Keratinocyte (primary cell): ENCODE results near the gene DYNLT1. TPM values are rescaled to one million over a fixed set of nuclear protein-coding genes. Genes with fewer than 3 reads are reported as not detected.

ENCODE experiments used
- DNase-seq: peaks from one replicate; pipeline ENCODE4 v3.0.0-alpha.2; 2011; ENCODE audit warnings: low read depth, missing footprints, low spot score
- FAIRE-seq: peaks from 2 replicates; lab custom pipeline; 2011; peaks lifted over from hg19 to GRCh38; lab: Jason Lieb, UNC
- H2AFZ ChIP-seq: 2 replicates; pipeline ENCODE4 v1.6.0; 2012; ENCODE audit warnings: low read length, control low read depth, inconsistent platforms; ENCODE audit not compliant: control insufficient read depth
- H3K27ac ChIP-seq: 2 replicates; pipeline ENCODE4 v1.5.1; 2011; ENCODE audit warnings: low read length; ENCODE audit not compliant: control insufficient read depth, insufficient read depth
- H3K27me3 ChIP-seq: 3 replicates; pipeline ENCODE4 v1.6.0; 2011; ENCODE audit warnings: low read length; ENCODE audit not compliant: control insufficient read depth, insufficient read depth; ENCODE audit errors: extremely low read depth
- H3K36me3 ChIP-seq, 2 experiments: 2 replicates in 1 of 2; 3 replicates in 1 of 2; pipeline ENCODE4 v1.5.1; 2011; ENCODE audit warnings: low read length in 2 of 2, mild to moderate bottlenecking in 1 of 2; ENCODE audit not compliant: control insufficient read depth in 2 of 2, insufficient read depth in 2 of 2; ENCODE audit errors: extremely low read depth in 1 of 2
- H3K4me1 ChIP-seq: 3 replicates; pipeline ENCODE4 v1.5.1; 2011; ENCODE audit warnings: low read length; ENCODE audit not compliant: control insufficient read depth, insufficient read depth; ENCODE audit errors: extremely low read depth
- H3K4me2 ChIP-seq: 3 replicates; pipeline ENCODE4 v1.6.0; 2011; ENCODE audit warnings: low read depth, low read length; ENCODE audit not compliant: control insufficient read depth, insufficient read depth; ENCODE audit errors: extremely low read depth
- H3K4me3 ChIP-seq, 3 experiments: fragments of 200-600 bp in 1 of 3; sonication (generic) in 1 of 3; 2 replicates in 2 of 3; 3 replicates in 1 of 3; pipeline ENCODE4 v1.5.1; 2011 to 2016; ENCODE audit warnings: low read length in 3 of 3, mild to moderate bottlenecking in 3 of 3, control low read depth in 2 of 3, inconsistent platforms in 1 of 3, low read depth in 1 of 3, mixed read lengths in 1 of 3, mixed run types in 1 of 3, moderate library complexity in 1 of 3; ENCODE audit not compliant: control insufficient read depth in 2 of 3, insufficient read depth in 2 of 3; ENCODE audit errors: extremely low read depth in 1 of 3
- H3K79me2 ChIP-seq: 2 replicates; pipeline ENCODE4 v1.6.0; 2012; ENCODE audit warnings: low read length; ENCODE audit not compliant: control insufficient read depth, insufficient read depth
- H3K9ac ChIP-seq: 3 replicates; pipeline ENCODE4 v1.6.0; 2011; ENCODE audit warnings: low read length; ENCODE audit not compliant: control insufficient read depth, insufficient read depth; ENCODE audit errors: extremely low read depth
- H3K9me1 ChIP-seq: 3 replicates; pipeline ENCODE4 v1.6.0; 2011; ENCODE audit warnings: low read length; ENCODE audit not compliant: control insufficient read depth, insufficient read depth; ENCODE audit errors: extremely low read depth
- H3K9me3 ChIP-seq: 2 replicates; pipeline ENCODE4 v1.5.1; 2012; ENCODE audit warnings: low read depth, low read length; ENCODE audit not compliant: control insufficient read depth
- H4K20me1 ChIP-seq: 3 replicates; pipeline ENCODE4 v1.6.0; 2011; ENCODE audit warnings: low read length; ENCODE audit not compliant: control insufficient read depth, insufficient read depth; ENCODE audit errors: extremely low read depth
- CTCF ChIP-seq, 3 experiments: IDR thresholded peaks in 1 of 3; conservative IDR thresholded peaks in 1 of 3; optimal IDR thresholded peaks in 1 of 3; 2 replicates in 2 of 3; 3 replicates in 1 of 3; pipeline versions ENCODE3 to v1.5.1; 2011; ENCODE audit warnings: low read length in 3 of 3, mild to moderate bottlenecking in 3 of 3, moderate library complexity in 2 of 3, control low read depth in 1 of 3, inconsistent platforms in 1 of 3; ENCODE audit not compliant: insufficient read depth in 2 of 3; ENCODE audit errors: extremely low read depth in 1 of 3
- EZH2 ChIP-seq: IDR thresholded peaks from one replicate; pipeline ENCODE4 v1.6.1; 2012; ENCODE audit warnings: inconsistent platforms, mild to moderate bottlenecking, low read length, moderate library complexity
- dilution Hi-C: fragments of 300-500 bp; cut with MboI; formaldehyde crosslinking; loops from one replicate; pipeline ENCODE4 v1.7.0; 2020; ENCODE audit warnings: low sequenced_read_pairs; ENCODE audit not compliant: extremely low pct_ligation_motif_present
- polyA plus RNA-seq, 5 experiments: library from polyadenylated mRNA; depleted of rRNA in 3 of 5; stranded (reverse) in 3 of 5; stranded (forward) in 1 of 5; unstranded in 1 of 5; fragments of >200 nt; gene quantifications; 1 replicate in 1 of 5; 2 replicates in 3 of 5; 3 replicates in 1 of 5; pipeline versions ENCODE4 v1.2.1 to v1.2.3, GENCODE V29; 2011 to 2012; ENCODE audit warnings: missing spikeins in 2 of 5, low read depth in 1 of 5, low replicate concordance in 1 of 5

The DYNLT1 gene
- polyA plus RNA-seq, 1 donor (not counting 4 experiments of a cell fraction or from before 2014, with no cell fraction given): 354 TPM

- Histone ChIP-seq H3K9ac (peak within 1 kb of the TSS; percentile 67), H2AFZ (peak within 1 kb of the TSS; percentile 44), H4K20me1 (no peaks in the 10 kb centered on the region), H3K9me1 (no peaks in the 10 kb centered on the region), H3K4me3 (peak within 1 kb of the TSS in 2 of 3 experiments; percentile 5 to 31), H3K9me3 (no peaks in the 10 kb centered on the region), H3K4me1 (peaks cover 35% of the 10 kb centered on the region), H3K27me3 (no peaks in the 10 kb centered on the region), H3K79me2 (no peaks in the 10 kb centered on the region), H3K36me3 (no peaks in the 10 kb centered on the region), H3K4me2 (peak within 1 kb of the TSS; percentile 77), H3K27ac (peak within 1 kb of the TSS; percentile 83)
- no peak for DNase-seq
- TF ChIP-seq EZH2: no peak
- TF ChIP-seq CTCF (optimal IDR thresholded peaks at IDR 0.05 in 1 of 3, IDR thresholded peaks at IDR 0.05 in 1 of 3, conservative IDR thresholded peaks at IDR 0.05 in 1 of 3; ENCODE audit: extremely low read depth in 1 of 3, insufficient read depth in 2 of 3, low read length in 3 of 3): no peak
- dilution Hi-C loops: no loop called here
- no peak for FAIRE-seq
Measured at GRCh38 chr6:158649289-158650143, 5.0 kb upstream of the DYNLT1 start, which contains the start of gene SYTL3. Gene SYTL3, plus strand, starts transcription at chr6:158650054. Its CDS starts 13,215 bp downstream, at chr6:158663269.

GRCh38 chr6:158648682-158649131, 4.2 kb upstream of the DYNLT1 start:
- dilution Hi-C loops: no loop called here

More at GRCh38 chr6:158648682-158649131, 4.2 kb upstream of the DYNLT1 start:
- FAIRE-seq (peak; percentile 72), DNase-seq (peak; percentile 46)
- peaks cover 8% of the 10 kb centered on the region for H3K79me2 ChIP-seq
- H2AFZ ChIP-seq: peak overlapping the region; percentile 44
- no peak for TF ChIP-seq EZH2
- no peak for TF ChIP-seq CTCF (optimal IDR thresholded peaks at IDR 0.05 in 1 of 3, IDR thresholded peaks at IDR 0.05 in 1 of 3, conservative IDR thresholded peaks at IDR 0.05 in 1 of 3; ENCODE audit: extremely low read depth in 1 of 3, insufficient read depth in 2 of 3, low read length in 3 of 3)
- H3K9me3 ChIP-seq: no peaks in the 10 kb centered on the region
- H3K4me3 ChIP-seq: peak overlapping the region in 2 of 3 experiments; percentile 5 to 31
- H3K9me1 ChIP-seq: no peaks in the 10 kb centered on the region
- H3K9ac ChIP-seq: peak overlapping the region; percentile 67
- H4K20me1 ChIP-seq: no peaks in the 10 kb centered on the region
- no peaks in the 10 kb centered on the region for H3K36me3 ChIP-seq
- H3K4me1 ChIP-seq: peaks cover 35% of the 10 kb centered on the region
- H3K27ac ChIP-seq: peak overlapping the region; percentile 83
- peak overlapping the region; percentile 77 for H3K4me2 ChIP-seq
- H3K27me3 ChIP-seq: no peaks in the 10 kb centered on the region
